LNCaP clone FGC (cell line): ENCODE measurements around the gene TMEM132D.

Source experiments
- DNase-seq: peaks from one replicate; pipeline ENCODE4 v3.0.0-alpha.2; 2011; ENCODE audit warnings: low read depth
- H3K4me3 ChIP-seq: 2 replicates; pipeline ENCODE4 v1.5.1; 2011; ENCODE audit warnings: mild to moderate bottlenecking, low read depth, low read length, control low read depth
- CTCF ChIP-seq: IDR thresholded peaks from 2 replicates; pipeline ENCODE4 v1.5.1; 2012; ENCODE audit warnings: mild to moderate bottlenecking; ENCODE audit not compliant: control insufficient read depth, insufficient read depth; ENCODE audit errors: extremely low read depth

The TMEM132D gene

GRCh38 chr12:129434790-129435189 lies 469.0 kb downstream of the TMEM132D start:
- TF ChIP-seq CTCF, result no peak
- DNase-seq, result no peak
- H3K4me3 ChIP-seq, result no peak overlapping the region

DNA sequence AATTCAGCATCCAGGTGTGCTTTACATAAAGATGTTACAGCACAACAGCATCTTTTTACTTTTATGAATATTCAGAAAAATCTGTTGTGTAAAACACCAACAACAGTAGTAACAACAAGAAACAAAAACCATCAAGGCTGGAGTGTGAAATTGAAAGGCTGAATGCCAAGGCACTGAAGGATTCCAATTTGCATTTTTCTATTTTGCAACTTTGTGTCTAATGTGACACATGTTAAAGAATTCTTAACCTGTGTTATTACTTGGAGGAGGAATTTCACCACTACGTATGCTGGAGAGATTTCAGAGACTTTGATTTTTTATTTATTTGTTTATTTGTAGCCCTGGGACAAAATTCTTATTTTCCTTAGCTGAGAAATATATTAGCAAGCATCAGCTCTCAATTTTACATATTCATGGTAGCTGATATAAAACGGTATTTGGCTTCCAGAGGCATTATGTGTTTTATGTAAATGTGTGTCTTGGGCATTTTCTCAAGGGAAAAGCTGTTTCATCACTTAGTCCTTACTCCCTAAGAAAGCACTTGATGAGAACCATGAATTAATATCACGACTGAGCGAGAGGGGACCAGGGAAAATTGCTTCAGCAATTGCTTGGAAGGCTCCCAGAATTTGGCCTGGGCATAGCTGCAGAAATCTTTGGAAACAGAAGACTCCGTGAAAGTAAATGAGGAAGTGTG lies 475.4 kb downstream of the TMEM132D start:
- TF ChIP-seq CTCF, result no peak
- no peak for DNase-seq
- H3K4me3 ChIP-seq, result no peak overlapping the region

DNA sequence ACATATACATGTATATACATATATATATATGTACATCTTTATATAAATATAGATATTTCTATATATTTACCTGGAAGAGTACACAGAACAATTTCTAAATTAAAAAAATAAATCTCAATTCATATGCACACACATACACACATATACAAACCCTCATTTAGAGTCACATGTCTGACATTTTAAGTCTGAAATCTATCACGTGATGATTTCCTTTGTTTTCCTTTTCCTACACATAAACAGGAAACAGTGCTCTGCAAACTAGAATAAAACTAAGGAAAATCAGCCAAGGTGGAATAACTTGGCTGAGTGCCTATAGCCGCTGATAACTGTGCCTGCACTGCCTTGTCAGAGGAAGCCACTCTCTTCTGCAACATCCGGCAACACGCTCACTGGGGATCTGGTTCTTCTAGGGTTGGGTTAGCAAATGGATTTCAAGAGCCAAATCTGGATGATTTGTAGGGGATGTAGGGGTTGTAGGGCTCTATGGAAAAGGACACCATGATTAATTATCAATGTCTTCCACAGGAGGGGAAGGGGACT lies 480.7 kb downstream of the TMEM132D start:
- no peak for TF ChIP-seq CTCF
- H3K4me3 ChIP-seq, result no peak overlapping the region
- no peak for DNase-seq

- DNase-seq, result no peak
- H3K4me3 ChIP-seq, result no peak overlapping the region
- no peak for TF ChIP-seq CTCF
These were observed 490.5 kb downstream of the TMEM132D start for GRCh38 chr12:129413295-129413694.

GRCh38 chr12:129409281-129409680 lies 494.5 kb downstream of the TMEM132D start:
- H3K4me3 ChIP-seq, result no peak overlapping the region
- no peak for DNase-seq
- TF ChIP-seq CTCF, result no peak

DNA sequence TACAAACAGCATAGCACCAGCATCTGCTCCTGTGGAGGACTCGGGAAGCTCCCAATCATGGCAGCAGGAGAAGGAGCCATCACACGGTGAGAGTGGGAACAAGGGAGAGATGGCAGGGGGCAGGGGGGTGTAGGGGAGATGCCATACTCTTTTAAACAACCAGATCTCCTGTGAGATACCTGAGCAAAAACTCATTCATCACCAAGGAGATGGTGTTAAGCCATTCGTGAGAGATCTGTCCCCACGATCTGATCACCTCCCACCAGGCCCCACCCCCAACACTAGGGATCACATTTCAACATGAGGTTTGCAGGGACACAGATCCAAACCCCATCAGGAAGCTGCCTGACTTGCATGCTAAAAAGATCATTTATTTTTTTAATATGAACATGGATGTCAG lies 499.3 kb downstream of the TMEM132D start:
- DNase-seq, result no peak
- no peak overlapping the region for H3K4me3 ChIP-seq
- TF ChIP-seq CTCF, result no peak

GRCh38 chr12:129401572-129401971 lies 502.3 kb downstream of the TMEM132D start:
- TF ChIP-seq CTCF, result no peak
- no peak overlapping the region for H3K4me3 ChIP-seq
- DNase-seq, result no peak
